A673 (cell line): ENCODE measurements around the gene TSG101. TPM values are rescaled to one million over a fixed set of nuclear protein-coding genes. Genes with fewer than 3 reads are reported as not detected.

Source experiments
- BruUV-seq: library from RNA; stranded (reverse); fragments of 400-500 nt; replicated peaks from 2 replicates; lab custom pipeline; 2021; lab: Mats Ljungman, UMichigan
- CTCF ChIA-PET: fragments of 300-600 bp; sonication (Branson Sonifier 250); formaldehyde crosslinking; loops from one replicate; lab custom pipeline; 2022; ENCODE audit warnings: antibody characterized with exemption; lab: Charles Lee
- POLR2A ChIA-PET: fragments of 300-600 bp; sonication (Branson Sonifier 250); formaldehyde crosslinking; loops from one replicate; lab custom pipeline; 2022; ENCODE audit warnings: antibody characterized with exemption; ENCODE audit not compliant: low non-redundant PET; lab: Charles Lee
- DNase-seq: peaks from one replicate; pipeline ENCODE4 v3.0.0-alpha.2; 2015; ENCODE audit warnings: low spot score
- H3K27ac ChIP-seq: fragments of 200-600 bp; sonication (generic); 2 replicates; pipeline ENCODE4 v1.5.1; 2016; ENCODE audit warnings: mixed run types, low read depth, mild to moderate bottlenecking, mixed read lengths, antibody characterized with exemption, low read length; ENCODE audit not compliant: poor library complexity, severe bottlenecking
- H3K27me3 ChIP-seq: fragments of 200-600 bp; sonication (generic); replicated peaks from 2 replicates; pipeline ENCODE4 v1.6.1; 2017; ENCODE audit warnings: mixed run types, low read depth, mild to moderate bottlenecking, mixed read lengths, antibody characterized with exemption, low read length; ENCODE audit not compliant: insufficient read depth, poor library complexity
- H3K36me3 ChIP-seq: fragments of 200-600 bp; sonication (generic); 2 replicates; pipeline ENCODE4 v1.6.1; 2016; ENCODE audit warnings: mixed run types, mild to moderate bottlenecking, mixed read lengths, antibody characterized with exemption, low read length; ENCODE audit not compliant: insufficient read depth, poor library complexity, severe bottlenecking
- H3K4me1 ChIP-seq: fragments of 200-600 bp; sonication (generic); 2 replicates; pipeline ENCODE4 v1.6.1; 2017; ENCODE audit warnings: mixed run types, mild to moderate bottlenecking, mixed read lengths, antibody characterized with exemption, low read length; ENCODE audit not compliant: insufficient read depth, poor library complexity, severe bottlenecking
- H3K4me3 ChIP-seq: fragments of 200-600 bp; sonication (generic); 2 replicates; pipeline ENCODE4 v1.5.1; 2016; ENCODE audit warnings: low read depth, mixed run types, mild to moderate bottlenecking, mixed read lengths, low read length; ENCODE audit not compliant: poor library complexity, severe bottlenecking
- H3K9me3 ChIP-seq: fragments of 200-600 bp; sonication (generic); 2 replicates; pipeline ENCODE4 v1.6.1; 2016; ENCODE audit warnings: mixed run types, low read depth, mild to moderate bottlenecking, mixed read lengths, antibody characterized with exemption, low read length; ENCODE audit not compliant: poor library complexity, severe bottlenecking
- EZH2 ChIP-seq: fragments of 200-600 bp; sonication (generic); IDR thresholded peaks from 2 replicates; pipeline ENCODE4 v1.6.1; 2017; ENCODE audit warnings: borderline replicate concordance, low read depth, mild to moderate bottlenecking, mixed read lengths, antibody characterized with exemption, low read length; ENCODE audit not compliant: poor library complexity, severe bottlenecking
- intact Hi-C: fragments of 100-400 bp; cut with micrococcal nuclease; formaldehyde crosslinking; loops from one replicate; pipeline ENCODE4 v1.10.0; 2022; ENCODE audit not compliant: unreplicated experiment
- total RNA-seq: library from RNA; stranded (reverse); gene quantifications from 2 replicates; pipeline ENCODE4 v1.2.3, GENCODE V29; 2021
- TF ChIP-seq, protein P1 (sequence below): fragments of 300-800, 200-600 bp; sonication (generic); conservative IDR thresholded peaks from 2 replicates; pipeline ENCODE4 v1.5.1; 2017; ENCODE audit warnings: low read depth, mild to moderate bottlenecking, antibody characterized with exemption, low read length, moderate library complexity, mixed read lengths

TSG101 gene
- total RNA-seq, 1 experiment from 2014 or later = 48.2 TPM

DNA sequence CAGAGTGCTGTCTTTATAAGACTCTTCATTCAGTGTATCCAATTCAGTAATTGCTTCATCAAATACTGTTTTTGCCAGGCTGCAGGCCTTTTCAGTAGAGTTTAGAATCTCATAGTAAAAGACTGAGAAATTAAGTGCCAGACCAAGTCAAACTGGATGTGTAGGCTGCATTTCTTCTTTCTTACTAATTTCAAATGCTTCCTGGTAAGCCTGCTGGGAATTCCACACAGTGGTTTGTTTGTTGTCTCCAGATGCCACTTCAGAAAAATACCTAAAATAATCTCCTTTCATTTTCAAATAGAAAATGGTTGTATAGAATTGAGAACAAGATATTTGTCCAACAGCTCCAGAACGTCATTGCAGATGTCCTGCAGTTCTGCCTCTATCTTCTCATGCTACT, 36.4 kb downstream of the TSG101 start:
- TF ChIP-seq, protein P1, sequence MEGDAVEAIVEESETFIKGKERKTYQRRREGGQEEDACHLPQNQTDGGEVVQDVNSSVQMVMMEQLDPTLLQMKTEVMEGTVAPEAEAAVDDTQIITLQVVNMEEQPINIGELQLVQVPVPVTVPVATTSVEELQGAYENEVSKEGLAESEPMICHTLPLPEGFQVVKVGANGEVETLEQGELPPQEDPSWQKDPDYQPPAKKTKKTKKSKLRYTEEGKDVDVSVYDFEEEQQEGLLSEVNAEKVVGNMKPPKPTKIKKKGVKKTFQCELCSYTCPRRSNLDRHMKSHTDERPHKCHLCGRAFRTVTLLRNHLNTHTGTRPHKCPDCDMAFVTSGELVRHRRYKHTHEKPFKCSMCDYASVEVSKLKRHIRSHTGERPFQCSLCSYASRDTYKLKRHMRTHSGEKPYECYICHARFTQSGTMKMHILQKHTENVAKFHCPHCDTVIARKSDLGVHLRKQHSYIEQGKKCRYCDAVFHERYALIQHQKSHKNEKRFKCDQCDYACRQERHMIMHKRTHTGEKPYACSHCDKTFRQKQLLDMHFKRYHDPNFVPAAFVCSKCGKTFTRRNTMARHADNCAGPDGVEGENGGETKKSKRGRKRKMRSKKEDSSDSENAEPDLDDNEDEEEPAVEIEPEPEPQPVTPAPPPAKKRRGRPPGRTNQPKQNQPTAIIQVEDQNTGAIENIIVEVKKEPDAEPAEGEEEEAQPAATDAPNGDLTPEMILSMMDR = no peak
- TF ChIP-seq EZH2 = no peak
- ChIA-PET POLR2A (no interaction called here), CTCF (no interaction called here)
- H3K4me1 ChIP-seq = no peaks in the 10 kb centered on the region
- H3K4me3 ChIP-seq = no peak overlapping the region
- H3K27me3 ChIP-seq = no peaks in the 10 kb centered on the region
- BruUV-seq = no TSS peak
- no peaks in the 10 kb centered on the region for H3K36me3 ChIP-seq
- H3K27ac ChIP-seq = no peak overlapping the region
- no peaks in the 10 kb centered on the region for H3K9me3 ChIP-seq
- intact Hi-C loops = no loop called here
- no peak for DNase-seq

DNA sequence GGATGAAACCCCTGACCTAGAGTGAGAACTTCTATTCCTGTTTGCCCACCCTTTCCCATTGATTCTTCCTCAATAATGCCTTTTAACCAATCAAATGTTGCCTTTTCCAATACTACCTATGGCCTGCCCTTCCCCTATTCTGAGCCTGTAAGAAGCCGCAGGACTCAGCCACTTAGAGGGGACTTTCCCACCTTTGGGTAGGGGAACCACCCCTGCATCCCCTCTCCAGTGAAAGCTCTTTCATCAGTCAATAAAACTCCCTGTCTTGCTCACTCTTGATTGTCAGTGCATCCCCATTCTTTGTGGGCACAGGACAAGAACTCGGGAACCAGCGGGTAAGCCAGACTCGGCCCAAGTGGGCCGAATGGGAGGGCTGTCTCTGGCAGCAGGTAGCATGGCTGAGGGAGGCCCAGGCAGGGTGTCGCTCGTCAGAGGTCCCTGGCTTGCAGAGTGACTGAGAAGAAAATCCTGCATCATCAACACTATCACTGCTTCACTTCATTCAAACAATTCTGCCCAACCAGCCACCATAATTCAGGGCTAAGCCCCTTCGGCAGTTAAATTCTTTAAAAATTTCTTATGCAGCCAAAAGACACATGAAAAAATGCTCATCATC, 40.7 kb downstream of the TSG101 start:
- Histone ChIP-seq H3K27ac (no peak overlapping the region), H3K27me3 (no peaks in the 10 kb centered on the region), H3K36me3 (peaks cover 13% of the 10 kb centered on the region), H3K9me3 (no peaks in the 10 kb centered on the region), H3K4me1 (no peaks in the 10 kb centered on the region), H3K4me3 (no peak overlapping the region)
- ChIA-PET CTCF (no interaction called here), POLR2A (no interaction called here)
- no TSS peak for BruUV-seq
- DNase-seq = no peak
- intact Hi-C loops = no loop called here
- no peak for TF ChIP-seq EZH2
- TF ChIP-seq, protein P1 = no peak

DNA sequence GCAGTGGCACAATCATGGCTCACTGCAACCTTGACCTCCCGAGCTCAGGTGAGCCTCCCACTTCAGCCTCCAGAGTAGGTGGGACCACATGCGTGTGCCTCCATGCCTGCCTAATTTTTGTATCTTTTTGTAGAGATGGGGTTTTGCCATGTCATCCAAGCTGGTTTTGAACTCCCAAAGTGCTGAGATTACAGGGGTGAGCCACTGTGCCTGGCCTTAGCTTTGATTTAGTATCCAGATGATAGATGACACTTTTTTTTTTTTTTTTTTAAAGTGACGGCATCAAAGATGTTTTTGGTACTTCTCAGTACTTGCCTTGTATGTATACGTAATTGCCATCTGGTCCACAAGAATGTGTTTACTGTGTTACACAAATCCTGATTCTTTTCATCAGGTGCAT, 47.7 kb downstream of the TSG101 start:
- H3K4me1 ChIP-seq = no peaks in the 10 kb centered on the region
- TF ChIP-seq, protein P1 = no peak
- TF ChIP-seq EZH2 = no peak
- BruUV-seq = no TSS peak
- no peaks in the 10 kb centered on the region for H3K9me3 ChIP-seq
- intact Hi-C loops = no loop called here
- ChIA-PET POLR2A (no interaction called here), CTCF (no interaction called here)
- no peak for DNase-seq
- H3K27me3 ChIP-seq = no peaks in the 10 kb centered on the region
- no peak overlapping the region for H3K27ac ChIP-seq
- H3K36me3 ChIP-seq = peaks cover 35% of the 10 kb centered on the region
- H3K4me3 ChIP-seq = no peak overlapping the region
